Activated T-cell treated with anti-CD3 and anti-CD28 coated beads, Interleukin-2, amount 50 U/mL, for 4 hours (primary cell): ENCODE data around the gene N4BP2. TPM values are rescaled to one million over a fixed set of nuclear protein-coding genes. Genes with fewer than 3 reads are reported as not detected.

Source experiments
- total RNA-seq, 3 donors: library from RNA; stranded (reverse); gene quantifications; one replicate each; pipeline ENCODE4 v1.2.1, GENCODE V29; 2021

The N4BP2 gene
- total RNA-seq, 3 donors from 2014 or later = 10.3 to 15.9 (median 11.9) TPM

Other genes with a start within 250 kb of the N4BP2 start
- gene PDS5A, start 78.9 kb upstream of the N4BP2 start, total RNA-seq = 100 to 1,000 TPM in 1 of 3 donors, 10 to 100 TPM in 2; 97.5 to 106 (median 99.2) TPM
- 100 to 1,000 TPM; 164 to 204 (median 170) TPM for gene RHOH, start 140.2 kb downstream of the N4BP2 start, total RNA-seq